Esophagus muscularis mucosa (tissue), 3 donors: ENCODE results near the gene MAMDC2.

Source experiments
- POLR2A ChIP-seq: fragments of 450-650 bp; IDR thresholded peaks from one replicate; pipeline ENCODE4 v1.6.1; 2017; ENCODE audit warnings: antibody characterized with exemption, moderate library complexity, mild to moderate bottlenecking, low read depth
- TF ChIP-seq, protein P1 (sequence below), 3 experiments: fragments of 200-600 bp in 2 of 3; fragments of 450-650 bp in 1 of 3; sonication (generic) in 2 of 3; IDR thresholded peaks; one replicate each; pipeline ENCODE4 v1.5.1; 2017 to 2019; ENCODE audit warnings: antibody characterized with exemption in 3 of 3, mild to moderate bottlenecking in 2 of 3, moderate library complexity in 1 of 3

DNA sequence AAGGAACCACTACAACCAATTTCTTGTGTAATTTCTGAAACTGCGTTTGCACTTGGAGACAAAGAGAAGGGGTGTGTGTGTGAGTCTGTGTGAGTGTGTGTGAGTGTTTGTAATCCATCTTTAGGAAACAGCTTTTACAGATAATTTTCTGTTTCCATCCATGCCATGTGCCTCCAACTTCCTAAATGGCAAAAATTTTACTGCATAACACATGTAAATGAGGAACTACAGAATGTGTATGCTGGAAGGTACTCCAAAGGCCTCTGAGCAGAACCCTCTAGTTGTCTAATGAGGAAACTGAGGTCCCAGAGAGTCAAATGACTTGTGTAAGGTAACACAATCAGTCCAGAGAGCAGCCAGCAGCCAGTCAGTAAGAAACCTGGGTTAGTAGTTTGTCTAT lies 20.8 kb downstream of the MAMDC2 start:
- TF ChIP-seq, protein P1, sequence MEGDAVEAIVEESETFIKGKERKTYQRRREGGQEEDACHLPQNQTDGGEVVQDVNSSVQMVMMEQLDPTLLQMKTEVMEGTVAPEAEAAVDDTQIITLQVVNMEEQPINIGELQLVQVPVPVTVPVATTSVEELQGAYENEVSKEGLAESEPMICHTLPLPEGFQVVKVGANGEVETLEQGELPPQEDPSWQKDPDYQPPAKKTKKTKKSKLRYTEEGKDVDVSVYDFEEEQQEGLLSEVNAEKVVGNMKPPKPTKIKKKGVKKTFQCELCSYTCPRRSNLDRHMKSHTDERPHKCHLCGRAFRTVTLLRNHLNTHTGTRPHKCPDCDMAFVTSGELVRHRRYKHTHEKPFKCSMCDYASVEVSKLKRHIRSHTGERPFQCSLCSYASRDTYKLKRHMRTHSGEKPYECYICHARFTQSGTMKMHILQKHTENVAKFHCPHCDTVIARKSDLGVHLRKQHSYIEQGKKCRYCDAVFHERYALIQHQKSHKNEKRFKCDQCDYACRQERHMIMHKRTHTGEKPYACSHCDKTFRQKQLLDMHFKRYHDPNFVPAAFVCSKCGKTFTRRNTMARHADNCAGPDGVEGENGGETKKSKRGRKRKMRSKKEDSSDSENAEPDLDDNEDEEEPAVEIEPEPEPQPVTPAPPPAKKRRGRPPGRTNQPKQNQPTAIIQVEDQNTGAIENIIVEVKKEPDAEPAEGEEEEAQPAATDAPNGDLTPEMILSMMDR (IDR thresholded peaks at IDR 0.05) = no peak
- no peak for TF ChIP-seq POLR2A
